IMR-90 (cell line): ENCODE results near the gene GLRB. TPM values are rescaled to one million over a fixed set of nuclear protein-coding genes. Genes with fewer than 3 reads are reported as not detected.

Experiments used
- ATAC-seq: fragments of 200-7000 bp; cut with Tn5 transposase; 2 replicates; pipeline ENCODE4 v1.9.1; 2020; ENCODE audit warnings: low read depth, mild to moderate bottlenecking, moderate library complexity
- BruUV-seq: library from RNA; stranded (reverse); fragments of 400-500 nt; replicated peaks from 2 replicates; lab custom pipeline; 2021; lab: Mats Ljungman, UMichigan
- CTCF ChIA-PET: fragments of 300-600 bp; formaldehyde crosslinking; extraction: SDS; loops from one replicate; lab custom pipeline; 2021; ENCODE audit warnings: antibody characterized with exemption; lab: Yijun Ruan, JAX
- POLR2A ChIA-PET: fragments of 300-600 bp; sonication (Branson Sonifier 250); formaldehyde crosslinking; loops from one replicate; lab custom pipeline; 2022; ENCODE audit warnings: antibody characterized with exemption; ENCODE audit not compliant: unreplicated experiment; lab: Charles Lee
- DNase-seq: peaks from one replicate; pipeline ENCODE4 v3.0.0; 2013
- H2AFZ ChIP-seq: replicated peaks from 2 replicates; pipeline ENCODE3; 2013; ENCODE audit warnings: low read length, mild to moderate bottlenecking; ENCODE audit not compliant: poor library complexity
- H2AK5ac ChIP-seq: 2 replicates; pipeline ENCODE4 v1.6.1; 2013; ENCODE audit warnings: low read depth, low read length, inconsistent platforms
- H2AK9ac ChIP-seq: replicated peaks from 2 replicates; pipeline ENCODE3; 2013; ENCODE audit warnings: mild to moderate bottlenecking, low read depth, low read length, moderate library complexity; ENCODE audit not compliant: poor library complexity
- H2BK120ac ChIP-seq: 2 replicates; pipeline ENCODE4 v1.6.1; 2013; ENCODE audit warnings: low read depth, low read length, inconsistent platforms
- H2BK15ac ChIP-seq: 3 replicates; pipeline ENCODE4 v1.6.1; 2013; ENCODE audit warnings: low read depth, low read length, inconsistent platforms
- H2BK20ac ChIP-seq: 2 replicates; pipeline ENCODE4 v1.6.1; 2013; ENCODE audit warnings: low read depth, mild to moderate bottlenecking, inconsistent platforms, low read length, moderate library complexity
- H2BK5ac ChIP-seq: 2 replicates; pipeline ENCODE4 v1.6.1; 2013; ENCODE audit warnings: mild to moderate bottlenecking, low read depth, low read length, inconsistent platforms; ENCODE audit not compliant: poor library complexity, severe bottlenecking
- H3K14ac ChIP-seq: replicated peaks from 2 replicates; pipeline ENCODE4 v1.6.1; 2013; ENCODE audit warnings: low read depth, low read length, inconsistent platforms
- H3K18ac ChIP-seq: 2 replicates; pipeline ENCODE4 v1.6.1; 2013; ENCODE audit warnings: low read depth, low read length, control low read depth
- H3K23ac ChIP-seq: 2 replicates; pipeline ENCODE4 v1.6.1; 2013; ENCODE audit warnings: low read depth, low read length, inconsistent platforms
- H3K27ac ChIP-seq: 2 replicates; pipeline ENCODE4 v1.5.1; 2013; ENCODE audit warnings: mild to moderate bottlenecking, control low read depth, low read length; ENCODE audit not compliant: insufficient read depth
- H3K27me3 ChIP-seq: 2 replicates; pipeline ENCODE4 v1.6.1; 2013; ENCODE audit warnings: low read length; ENCODE audit not compliant: control insufficient read depth, insufficient read depth
- H3K36me3 ChIP-seq: 2 replicates; pipeline ENCODE4 v1.6.1; 2013; ENCODE audit warnings: low read length, mixed read lengths; ENCODE audit not compliant: control insufficient read depth, insufficient read depth
- H3K4ac ChIP-seq: 2 replicates; pipeline ENCODE4 v1.6.1; 2013; ENCODE audit warnings: low read depth, low read length, inconsistent platforms
- H3K4me1 ChIP-seq: 2 replicates; pipeline ENCODE4 v1.6.1; 2013; ENCODE audit warnings: low read length, mixed read lengths; ENCODE audit not compliant: control insufficient read depth, insufficient read depth
- H3K4me2 ChIP-seq: 2 replicates; pipeline ENCODE4 v1.6.1; 2013; ENCODE audit warnings: low read depth, mild to moderate bottlenecking, control low read depth, low read length, moderate library complexity
- H3K4me3 ChIP-seq: 2 replicates; pipeline ENCODE4 v1.5.1; 2013; ENCODE audit warnings: low read depth, mild to moderate bottlenecking, control low read depth, low read length, moderate library complexity; ENCODE audit not compliant: insufficient read depth
- H3K56ac ChIP-seq: 2 replicates; pipeline ENCODE4 v1.6.1; 2013; ENCODE audit warnings: low read length, inconsistent platforms; ENCODE audit not compliant: insufficient read depth; ENCODE audit errors: extremely low read depth
- H3K79me1 ChIP-seq, 2 experiments: 2 replicates each; pipeline ENCODE4 v1.6.1; 2013; ENCODE audit warnings: low read length in 2 of 2, inconsistent platforms in 1 of 2, low read depth in 1 of 2
- H3K9ac ChIP-seq: 2 replicates; pipeline ENCODE4 v1.6.1; 2013; ENCODE audit warnings: low read depth, low read length, control low read depth
- H3K9me1 ChIP-seq: 2 replicates; pipeline ENCODE4 v1.6.1; 2013; ENCODE audit warnings: low read length, inconsistent platforms; ENCODE audit not compliant: insufficient read depth
- H3K9me3 ChIP-seq: 2 replicates; pipeline ENCODE4 v1.6.1; 2013; ENCODE audit warnings: low read length; ENCODE audit not compliant: control insufficient read depth, insufficient read depth
- H4K20me1 ChIP-seq: 2 replicates; pipeline ENCODE4 v1.6.1; 2013; ENCODE audit warnings: low read length, inconsistent platforms; ENCODE audit not compliant: insufficient read depth
- H4K5ac ChIP-seq: 2 replicates; pipeline ENCODE4 v1.6.1; 2013; ENCODE audit warnings: mild to moderate bottlenecking, low read depth, low read length, control low read depth
- H4K8ac ChIP-seq, 2 experiments: 2 replicates each; pipeline ENCODE4 v1.6.1; 2013; ENCODE audit warnings: low read depth in 2 of 2, low read length in 2 of 2, control low read depth in 1 of 2, inconsistent platforms in 1 of 2
- H4K91ac ChIP-seq: 2 replicates; pipeline ENCODE4 v1.6.1; 2013; ENCODE audit warnings: low read depth, low read length, inconsistent platforms; ENCODE audit not compliant: insufficient read depth
- CEBPB ChIP-seq: IDR thresholded peaks from 2 replicates; pipeline ENCODE4 v1.6.1; 2012; ENCODE audit warnings: low read depth, low read length, improper control_type of control experiment
- FOS ChIP-seq: fragments of 150-350 bp; IDR thresholded peaks from 2 replicates; pipeline ENCODE4 v1.6.1; 2016; ENCODE audit warnings: low read depth, low read length
- NFE2L2 ChIP-seq: fragments of 150-350 bp; IDR thresholded peaks from 2 replicates; pipeline ENCODE4 v1.6.1; 2016; ENCODE audit warnings: low read depth, mild to moderate bottlenecking, low read length
- RCOR1 ChIP-seq: IDR thresholded peaks from 2 replicates; pipeline ENCODE4 v1.6.1; 2012; ENCODE audit warnings: mild to moderate bottlenecking, low read length, improper control_type of control experiment; ENCODE audit not compliant: insufficient replicate concordance
- SMC3 ChIP-seq: fragments of 150-350 bp; IDR thresholded peaks from 2 replicates; pipeline ENCODE4 v1.6.1; 2016; ENCODE audit warnings: low read depth, mild to moderate bottlenecking, antibody characterized with exemption, low read length, moderate library complexity
- dilution Hi-C: fragments of 300-500 bp; cut with HindIII; formaldehyde crosslinking; loops from one replicate; pipeline ENCODE4 v1.14.3; 2018; ENCODE audit warnings: low sequenced_read_pairs; ENCODE audit not compliant: unreplicated experiment
- in situ Hi-C: fragments of 300-500 bp; cut with MboI; formaldehyde crosslinking; loops from 3 replicates; pipeline ENCODE4 v1.14.3; 2019; ENCODE audit warnings: low sequenced_read_pairs, inconsistent platforms, mixed read lengths
- intact Hi-C: fragments of 100-400 bp; cut with micrococcal nuclease; formaldehyde crosslinking; loops from 2 replicates; pipeline ENCODE4 v1.10.0; 2022
- polyA plus RNA-seq, 3 experiments: library from polyadenylated mRNA; depleted of rRNA; stranded (reverse); fragments of >200 nt; gene quantifications; 2 replicates each; pipeline ENCODE4 v1.2.3, GENCODE V29; 2012; ENCODE audit warnings: low replicate concordance in 1 of 3
- total RNA-seq: library from RNA; depleted of rRNA; stranded (reverse); fragments of >200 nt; gene quantifications from 2 replicates; pipeline ENCODE4 v1.2.3, GENCODE V29; 2012

The GLRB gene
- total and polyA plus RNA-seq, 2 of the 4 experiments (the other 2 are of a cell fraction): 3.0 to 3.2 TPM

- TF ChIP-seq NFE2L2: no peak
- TF ChIP-seq RCOR1: no peak
- TF ChIP-seq FOS: no peak
- no peak for TF ChIP-seq SMC3
- TF ChIP-seq CEBPB: no peak
Measured at GRCh38 chr4:157035471-157035870, 40.5 kb upstream of the GLRB start (continued).

- Histone ChIP-seq H2AFZ (no peak overlapping the region), H4K8ac (no peak overlapping the region), H2BK120ac (no peak overlapping the region), H3K4me1 (0 out of 2 replicates have a peak, but pooled peaks cover 2% of the 10 kb centered on the region), H3K9me1 (no peaks in the 10 kb centered on the region), H3K4ac (no peak overlapping the region), H3K27me3 (no peaks in the 10 kb centered on the region), H4K91ac (no peak overlapping the region), H2BK5ac (no peak overlapping the region), H3K56ac (no peak overlapping the region), H3K14ac (no peak overlapping the region), H2BK20ac (no peak overlapping the region), H3K4me3 (no peak overlapping the region), H3K27ac (no peak overlapping the region), H3K23ac (no peak overlapping the region), H4K20me1 (no peaks in the 10 kb centered on the region), H4K5ac (no peak overlapping the region), H2BK15ac (no peak overlapping the region), H3K4me2 (no peak overlapping the region), H3K9ac (no peak overlapping the region), H2AK9ac (no peak overlapping the region), H3K9me3 (no peaks in the 10 kb centered on the region), H3K36me3 (no peaks in the 10 kb centered on the region), H2AK5ac (no peak overlapping the region), H3K18ac (no peak overlapping the region), H3K79me1 (no peaks in the 10 kb centered on the region)
- CTCF ChIA-PET: no interaction called here
- no TSS peak for BruUV-seq
- POLR2A ChIA-PET: no interaction called here
- intact Hi-C loops: loop anchor here (10.0 kb wide), 2 partner anchors 746 to 934 kb away; no protein-coding TSS in a partner anchor
- in situ Hi-C loops: loop anchor here (10.0 to 25.0 kb wide), 2 partner anchors 566 to 878 kb away; no protein-coding TSS in a partner anchor
- dilution Hi-C loops: no loop called here
- ATAC-seq (no peak), DNase-seq (no peak)
- no peak for TF ChIP-seq RCOR1
Measured at GRCh38 chr4:157040405-157040804, 35.5 kb upstream of the GLRB start.
